ENCODE results near the gene TBX20.

DNA sequence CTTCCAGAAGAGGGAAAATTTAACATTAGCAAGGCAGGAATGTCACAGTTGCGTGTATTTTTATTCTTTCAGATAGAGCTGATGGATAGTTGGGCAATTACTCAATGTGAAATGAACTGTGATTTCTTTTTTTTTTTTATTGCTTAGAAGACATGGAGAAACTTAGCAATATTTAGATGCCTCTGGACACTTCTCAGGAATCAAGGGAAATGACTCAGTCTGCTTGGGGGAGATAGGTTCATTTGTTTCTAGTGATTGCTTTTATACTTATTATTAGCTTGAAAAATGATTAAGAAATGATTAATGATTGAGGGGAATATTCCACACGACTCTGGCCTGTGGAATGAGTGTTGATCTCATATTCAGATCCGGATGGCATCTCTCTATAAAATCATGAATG lies 33.1 kb upstream of the TBX20 start:
- no peak for TF ChIP-seq CTCF (IDR thresholded peaks at IDR 0.05)
- no peak for TF ChIP-seq POLR2AphosphoS5 (IDR thresholded peaks at IDR 0.05)
- no peak for TF ChIP-seq POLR2A (IDR thresholded peaks at IDR 0.05)
